A549 treated with Hydrocortisone at 1 μM for 4 hours (cell line): ENCODE data around the gene DHRS9. TPM values are rescaled to one million over a fixed set of nuclear protein-coding genes. Genes with fewer than 3 reads are reported as not detected.

Source experiments
- total RNA-seq: library from RNA; stranded (reverse); fragments of 200-300 nt; extraction: Qiagen RNA extraction; gene quantifications from 5 replicates; pipeline ENCODE4 v1.2.3, GENCODE V29; 2022

The DHRS9 gene
- total RNA-seq = 3.0 to 4.7 TPM (median 3.9 TPM) in 5 replicates

GRCh38 chr2:169069341-169069740 is at the start of gene DHRS9:
TSS of gene DHRS9 (plus strand) at chr2:169069563. CDS start at chr2:169081582, 12,019 bp downstream.

GRCh38 chr2:169031202-169031601 is 38.2 kb upstream of the DHRS9 start, which contains the start of gene ABCB11:
TSS of gene ABCB11 (minus strand) at chr2:169031324. CDS start at chr2:169018125, 13,199 bp downstream.

Other genes with a start within 250 kb of the DHRS9 start
- 17.2 to 22.0 TPM (median 18.9 TPM) in 5 replicates for gene SPC25, start 179.1 kb upstream of the DHRS9 start, total RNA-seq
- gene G6PC2, start 168.3 kb upstream of the DHRS9 start, total RNA-seq = not detected in 5 replicates
- gene ABCB11, start 38.2 kb upstream of the DHRS9 start, total RNA-seq = 0.02 to 0.13 TPM (median 0.03 TPM) in 5 replicates